Measurements from ENCODE around the gene CD19.

DNA sequence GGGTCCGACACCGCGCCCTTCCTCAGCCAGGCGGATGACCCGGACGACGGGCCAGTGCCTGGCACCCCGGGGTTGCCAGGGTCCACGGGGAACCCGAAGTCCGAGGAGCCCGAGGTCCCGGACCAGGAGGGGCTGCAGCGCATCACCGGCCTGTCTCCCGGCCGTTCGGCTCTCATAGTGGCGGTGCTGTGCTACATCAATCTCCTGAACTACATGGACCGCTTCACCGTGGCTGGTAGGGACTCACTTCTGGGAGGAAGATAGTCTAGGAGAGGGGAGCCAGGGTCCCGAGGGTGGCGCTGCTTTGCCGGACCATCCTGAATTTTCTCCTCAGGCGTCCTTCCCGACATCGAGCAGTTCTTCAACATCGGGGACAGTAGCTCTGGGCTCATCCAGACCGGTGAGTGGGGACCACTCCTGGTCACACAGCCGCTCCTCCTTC, 43.4 kb downstream of the CD19 start:
- TF ChIP-seq, protein P1, sequence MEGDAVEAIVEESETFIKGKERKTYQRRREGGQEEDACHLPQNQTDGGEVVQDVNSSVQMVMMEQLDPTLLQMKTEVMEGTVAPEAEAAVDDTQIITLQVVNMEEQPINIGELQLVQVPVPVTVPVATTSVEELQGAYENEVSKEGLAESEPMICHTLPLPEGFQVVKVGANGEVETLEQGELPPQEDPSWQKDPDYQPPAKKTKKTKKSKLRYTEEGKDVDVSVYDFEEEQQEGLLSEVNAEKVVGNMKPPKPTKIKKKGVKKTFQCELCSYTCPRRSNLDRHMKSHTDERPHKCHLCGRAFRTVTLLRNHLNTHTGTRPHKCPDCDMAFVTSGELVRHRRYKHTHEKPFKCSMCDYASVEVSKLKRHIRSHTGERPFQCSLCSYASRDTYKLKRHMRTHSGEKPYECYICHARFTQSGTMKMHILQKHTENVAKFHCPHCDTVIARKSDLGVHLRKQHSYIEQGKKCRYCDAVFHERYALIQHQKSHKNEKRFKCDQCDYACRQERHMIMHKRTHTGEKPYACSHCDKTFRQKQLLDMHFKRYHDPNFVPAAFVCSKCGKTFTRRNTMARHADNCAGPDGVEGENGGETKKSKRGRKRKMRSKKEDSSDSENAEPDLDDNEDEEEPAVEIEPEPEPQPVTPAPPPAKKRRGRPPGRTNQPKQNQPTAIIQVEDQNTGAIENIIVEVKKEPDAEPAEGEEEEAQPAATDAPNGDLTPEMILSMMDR (IDR thresholded peaks at IDR 0.05) = no peak
- TF ChIP-seq POLR2A (IDR thresholded peaks at IDR 0.05) = no peak

Measured in body of pancreas (tissue), 4 donors.